Stimulated activated CD4-positive, alpha-beta T cell treated with anti-CD3 and anti-CD28 coated beads, Interleukin-4, amount 100 ng/mL, for 24 hours (primary cell): ENCODE data around the gene G6PC3.
"Not testable (repeated sequence)": the region's sequence is repeated elsewhere in the genome, so short reads cannot be mapped to it uniquely, and the experiment has no call there.

Experiments
- DNase-seq: peaks from one replicate; pipeline ENCODE4 v3.0.0-alpha.2; 2020

Gene G6PC3

GRCh38 chr17:44110823-44111633, 40.5 kb downstream of the G6PC3 start:
- DNase-seq, result peak; percentile 59

- no peak for DNase-seq
Measured at GRCh38 chr17:44111777-44112176, 41.2 kb downstream of the G6PC3 start.

DNA sequence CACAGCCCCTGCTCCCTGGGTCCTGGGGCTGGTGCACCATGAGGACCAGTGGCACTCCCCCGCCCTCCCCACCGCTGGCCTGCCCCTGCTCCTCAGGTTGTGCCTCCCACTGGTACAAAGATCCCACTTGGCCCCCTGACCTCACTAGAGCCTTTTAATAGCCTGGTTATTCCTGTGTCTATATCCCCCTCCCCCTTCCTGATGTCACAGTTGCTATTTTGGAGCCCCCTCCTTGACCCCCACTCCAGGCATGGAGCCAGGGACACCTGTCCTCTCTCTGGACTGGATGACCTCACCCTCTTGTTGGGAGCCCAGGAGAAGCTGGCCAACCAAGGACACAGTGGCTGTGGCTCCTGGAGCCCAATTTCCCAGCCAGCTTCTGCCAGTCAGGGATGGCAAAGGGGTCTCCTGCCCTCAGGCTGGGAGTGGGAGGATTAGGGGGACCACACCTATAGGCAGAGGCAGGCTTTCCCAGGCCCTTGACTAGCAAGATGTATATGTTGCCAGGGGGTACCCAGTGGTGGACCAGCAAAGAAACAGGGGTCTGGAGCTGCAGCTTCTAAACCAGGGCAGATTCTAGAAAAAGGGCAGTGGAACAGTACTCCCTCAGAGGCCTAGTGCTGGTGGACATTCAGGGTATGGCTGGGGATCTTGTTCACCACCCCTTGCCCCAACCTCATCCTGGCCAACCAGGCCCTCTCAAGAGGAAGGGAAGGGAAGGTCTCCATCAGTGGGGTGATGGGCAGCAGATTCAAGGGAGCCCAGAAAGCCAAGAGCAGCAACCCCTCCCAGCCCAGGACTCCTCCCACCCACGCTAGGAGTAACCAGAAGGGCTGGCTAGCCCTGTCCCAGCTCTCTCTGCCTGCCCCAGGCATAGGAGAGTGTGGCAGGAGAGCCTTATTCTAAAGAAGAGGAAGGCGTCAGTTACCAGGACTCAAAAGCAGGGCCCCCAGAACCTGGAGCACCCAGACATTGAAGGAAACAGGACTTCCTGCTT, 42.0 kb downstream of the G6PC3 start:
- no peak for DNase-seq

DNA sequence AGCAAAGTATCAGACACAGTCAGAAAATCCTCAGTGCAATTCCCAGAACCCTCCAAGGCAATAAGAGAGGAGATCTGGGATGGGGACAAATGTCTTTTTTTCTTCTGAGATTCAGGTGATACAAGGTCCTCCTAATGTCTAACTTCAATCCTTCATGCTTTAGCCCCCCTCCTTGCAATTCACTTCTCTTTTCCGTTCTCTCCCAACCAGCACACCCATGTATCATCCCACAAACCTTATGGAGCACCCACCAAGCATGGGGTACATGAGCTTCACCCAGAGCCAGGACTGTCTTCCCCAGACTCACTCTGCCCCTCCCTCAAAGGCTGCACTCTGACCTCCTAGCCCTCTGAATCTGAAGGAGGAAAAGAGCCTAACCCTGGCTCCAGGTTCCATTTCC, 42.8 kb downstream of the G6PC3 start:
- DNase-seq, result no peak

DNA sequence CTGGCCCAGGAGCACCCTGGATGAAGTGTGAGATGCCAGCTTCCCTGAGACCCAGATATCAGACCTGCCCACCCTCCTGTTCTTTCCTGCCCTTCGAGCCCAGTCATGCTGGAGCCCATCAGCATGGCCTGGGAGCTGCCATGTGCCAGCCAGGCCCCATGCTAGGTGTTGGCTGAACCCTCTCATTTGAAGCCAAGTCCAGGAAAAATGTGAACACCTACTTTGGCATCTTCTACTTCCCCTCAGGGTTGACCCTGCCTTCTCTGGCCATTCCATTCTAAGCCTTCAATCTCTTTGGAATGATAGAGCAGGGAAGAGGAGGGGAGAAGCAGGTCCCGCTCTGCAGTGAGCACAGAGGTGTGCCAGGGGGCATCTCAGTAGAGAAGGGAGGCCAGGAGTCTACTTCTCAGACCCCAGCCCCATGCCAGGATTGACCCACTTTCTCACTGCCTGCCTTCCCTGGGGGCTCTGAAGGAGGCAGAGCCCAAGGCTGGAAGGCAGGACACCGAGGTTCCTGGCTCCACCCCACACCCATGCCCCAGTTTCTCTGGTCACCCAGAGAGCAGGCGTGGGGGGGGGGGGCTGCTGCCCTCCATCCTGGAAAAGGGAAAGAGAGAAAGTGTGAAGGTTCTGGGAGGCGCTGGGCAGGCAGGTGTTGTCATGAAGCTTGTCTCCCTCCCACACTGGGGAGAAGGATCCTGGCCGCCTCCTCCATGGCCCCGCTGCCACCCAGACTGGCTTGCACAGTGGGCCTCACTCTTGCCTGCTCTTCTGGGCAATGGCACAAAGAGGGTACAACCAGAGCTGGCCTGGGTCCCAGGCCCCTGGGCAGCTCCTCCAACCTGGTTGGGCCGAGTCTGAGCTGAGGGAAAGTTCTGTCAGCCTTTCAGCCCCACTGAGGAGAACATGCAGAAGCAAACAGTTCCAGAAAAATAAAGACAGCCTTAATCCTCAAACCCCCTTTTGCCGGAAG, 43.6 kb downstream of the G6PC3 start:
- DNase-seq, result no peak

DNA sequence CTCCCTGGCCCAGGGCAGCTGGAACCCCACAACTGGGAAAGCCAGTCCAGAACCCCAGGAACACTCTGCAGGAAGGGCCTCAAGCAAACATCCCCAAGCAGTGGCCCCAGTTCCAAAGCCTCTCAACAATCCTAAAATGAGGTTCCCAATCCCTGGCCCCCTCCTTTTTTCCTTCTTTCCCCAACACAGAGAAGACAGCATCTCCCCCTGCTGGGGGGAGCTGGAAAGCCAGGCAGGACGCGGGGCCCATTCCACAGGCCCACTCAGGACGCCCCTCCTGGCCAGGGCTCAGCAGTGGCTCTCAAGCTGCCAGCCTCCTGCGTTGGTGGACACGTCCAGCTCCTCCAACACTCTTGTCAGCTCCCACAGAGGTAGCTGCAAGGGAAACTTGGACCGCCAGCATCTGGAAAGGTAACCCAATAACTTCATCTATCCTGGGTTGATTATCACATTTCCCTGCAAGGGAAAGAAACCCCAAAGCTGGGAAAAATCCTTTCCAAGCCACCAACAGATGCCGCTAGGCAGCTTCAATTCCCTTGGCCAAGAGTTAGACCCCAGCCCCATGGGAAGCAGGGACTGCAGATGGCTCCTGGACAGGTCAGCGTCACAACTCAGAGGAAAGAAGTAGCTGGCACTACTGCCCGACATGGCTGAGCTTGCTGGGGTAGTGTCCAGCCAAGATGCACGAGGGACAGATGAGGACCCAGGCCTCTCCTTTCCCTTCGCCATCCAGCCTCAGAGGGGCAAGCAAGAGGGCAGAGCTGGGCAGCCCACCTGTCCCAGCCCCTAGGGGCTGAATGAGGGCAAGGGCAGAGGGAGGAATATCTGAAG, 45.3 kb downstream of the G6PC3 start:
- peak; percentile 14 for DNase-seq

DNA sequence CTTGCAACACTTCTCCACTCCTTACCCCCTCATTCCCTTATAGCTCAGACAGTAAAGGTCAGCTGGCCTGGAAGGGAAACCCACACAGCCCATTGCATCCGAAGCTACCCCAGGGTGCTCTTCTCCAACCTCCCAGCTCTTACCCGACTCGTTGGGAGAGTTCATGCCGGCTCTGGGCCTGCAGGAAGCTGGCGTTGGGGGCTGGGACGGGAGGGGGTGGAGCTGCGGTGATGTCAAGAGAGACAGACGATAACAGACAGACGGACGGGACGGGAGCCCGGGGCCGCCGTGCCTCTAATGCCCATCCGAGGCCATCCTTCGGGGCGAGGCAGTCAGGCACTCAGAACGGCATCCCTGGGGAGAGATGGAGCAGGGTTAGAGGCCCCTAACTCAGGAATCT, 46.8 kb downstream of the G6PC3 start:
- DNase-seq, result no peak

DNA sequence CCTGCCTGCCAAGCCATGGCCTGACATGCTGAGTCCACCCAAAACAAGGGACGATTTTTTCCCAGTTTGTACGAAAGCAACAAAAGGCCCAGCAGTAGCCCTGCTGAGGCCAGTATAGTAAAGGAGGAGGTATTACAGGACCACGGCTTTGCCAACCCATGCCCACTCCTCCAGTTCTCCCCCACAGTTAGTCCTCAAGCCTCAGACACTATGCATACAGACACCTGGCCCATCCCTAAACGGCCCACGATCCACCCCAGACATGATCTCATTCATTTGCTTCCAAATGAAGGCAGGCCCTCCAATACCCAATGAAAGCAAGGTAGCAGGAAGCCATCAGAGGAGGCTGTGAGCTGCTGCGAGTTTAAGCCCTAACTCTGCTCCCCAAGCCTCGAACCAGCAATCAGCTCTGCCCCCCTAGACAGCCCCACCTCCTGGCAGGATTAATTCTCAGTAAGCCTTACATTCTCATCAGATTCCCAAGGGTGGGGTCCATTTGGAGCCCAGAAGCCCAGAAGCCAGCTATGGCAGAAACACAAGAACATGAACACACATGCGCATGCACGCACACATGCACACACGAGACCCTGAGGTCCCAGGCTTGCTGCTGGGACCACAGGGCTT, 48.0 kb downstream of the G6PC3 start:
- DNase-seq, result no peak

DNA sequence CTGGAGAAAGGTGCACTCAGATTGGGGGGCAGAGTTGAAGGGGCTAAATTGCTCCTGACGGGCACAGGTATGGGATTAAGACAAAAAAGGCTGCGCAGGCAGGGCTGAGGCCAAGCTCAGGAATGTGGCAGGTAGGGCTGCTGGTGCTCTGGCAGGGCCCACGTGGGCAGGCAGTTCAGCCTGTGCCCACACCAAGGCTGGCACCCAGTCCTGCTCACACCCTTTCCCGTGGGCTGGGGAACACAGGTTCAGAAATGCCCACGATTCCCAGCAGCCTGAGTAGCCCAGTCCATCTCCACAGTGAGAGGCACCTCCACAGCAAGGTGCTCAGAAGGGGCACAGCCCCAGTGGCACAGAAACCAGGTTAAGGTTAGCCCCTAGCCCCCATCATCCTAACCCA, 48.5 kb downstream of the G6PC3 start:
- no peak for DNase-seq

DNA sequence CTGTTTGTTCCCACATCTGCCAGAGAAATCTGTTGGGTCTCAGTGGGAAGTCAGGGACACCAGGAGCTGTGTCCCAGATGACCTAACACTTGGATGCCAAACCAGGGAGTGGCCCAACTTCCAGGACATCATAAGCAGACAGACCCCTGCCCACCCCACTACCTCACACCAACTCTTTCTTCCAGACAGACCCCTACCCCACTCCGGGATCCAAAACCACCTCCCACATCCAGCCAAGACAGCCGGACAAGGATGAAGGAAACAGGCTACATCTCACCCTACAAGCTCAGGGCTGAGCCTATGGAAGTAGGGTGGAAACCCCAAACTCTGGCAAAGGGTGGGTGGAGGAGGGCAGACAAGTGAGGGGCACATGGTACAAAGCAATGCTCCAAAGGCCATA, 49.3 kb downstream of the G6PC3 start:
- DNase-seq, result no peak

GRCh38 chr17:44120281-44120680, 49.7 kb downstream of the G6PC3 start:
- DNase-seq, result not testable (repeated sequence)

GRCh38 chr17:44120851-44121605, 50.5 kb downstream of the G6PC3 start:
- DNase-seq, result no peak

DNA sequence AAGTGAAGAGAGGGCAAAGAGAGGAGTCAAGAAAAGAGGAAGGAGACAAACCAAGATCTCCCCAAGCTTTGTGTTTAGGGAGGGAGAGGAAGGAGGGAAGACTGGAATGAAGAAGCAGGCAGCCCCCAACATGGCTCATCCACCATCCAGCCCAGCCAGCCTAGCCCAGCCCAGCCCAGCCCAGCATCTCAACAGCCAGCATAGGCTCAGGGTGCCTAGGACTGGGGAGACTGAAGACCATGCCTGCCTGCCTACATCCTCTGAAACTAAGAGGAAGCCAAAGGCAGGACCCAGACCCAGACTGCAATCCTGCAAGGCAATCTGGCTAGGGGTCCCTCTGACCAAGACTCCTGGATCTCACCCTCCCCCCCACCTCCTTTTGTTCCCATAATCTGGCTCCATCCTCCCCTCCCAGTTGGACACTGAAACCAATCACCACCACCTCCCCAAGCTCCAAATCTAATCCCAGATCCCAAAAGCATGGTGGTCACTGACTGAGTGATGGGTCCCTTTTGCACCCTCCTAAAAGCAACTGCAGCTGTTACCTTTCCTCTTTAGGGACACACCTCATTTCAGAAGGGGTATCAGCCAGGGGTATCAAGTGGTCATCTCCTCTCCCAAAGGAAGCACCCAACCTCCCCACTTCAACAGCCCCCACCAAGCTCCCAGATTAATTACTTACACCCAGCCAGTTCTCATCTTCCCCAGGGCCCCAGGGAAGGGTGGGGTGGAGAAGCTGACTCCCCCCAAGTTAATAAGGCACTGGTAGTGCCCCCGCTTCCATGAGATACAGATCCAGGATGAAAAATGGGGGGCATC, 51.7 kb downstream of the G6PC3 start:
- no peak for DNase-seq

DNA sequence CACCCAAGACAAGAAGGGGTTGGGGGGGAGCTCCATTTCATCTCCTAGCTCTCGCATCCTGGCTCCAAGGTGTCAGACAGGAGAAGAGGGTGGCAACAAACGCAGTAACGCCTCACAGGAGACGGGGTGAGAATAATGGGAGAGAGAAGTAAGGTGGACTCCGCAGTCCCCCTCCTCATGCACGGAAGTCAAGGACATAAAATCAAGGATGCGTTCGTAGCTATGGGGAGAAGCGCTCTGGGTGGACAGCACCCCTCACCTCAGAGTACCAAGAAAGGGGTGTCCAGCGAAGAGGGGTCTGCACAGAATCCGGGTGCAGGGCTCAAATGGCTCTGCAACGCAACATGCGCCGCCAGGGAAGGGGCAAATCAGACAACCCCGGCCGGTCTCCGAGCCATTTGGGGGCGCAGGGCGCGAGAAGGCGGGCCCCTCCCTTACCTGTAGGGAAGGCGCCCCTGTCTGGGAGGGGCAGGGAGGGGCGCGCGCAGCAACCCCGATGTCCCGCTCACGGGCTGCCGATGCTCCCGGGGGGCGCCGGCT, 52.4 kb downstream of the G6PC3 start:
- peak; percentile 21 for DNase-seq

DNA sequence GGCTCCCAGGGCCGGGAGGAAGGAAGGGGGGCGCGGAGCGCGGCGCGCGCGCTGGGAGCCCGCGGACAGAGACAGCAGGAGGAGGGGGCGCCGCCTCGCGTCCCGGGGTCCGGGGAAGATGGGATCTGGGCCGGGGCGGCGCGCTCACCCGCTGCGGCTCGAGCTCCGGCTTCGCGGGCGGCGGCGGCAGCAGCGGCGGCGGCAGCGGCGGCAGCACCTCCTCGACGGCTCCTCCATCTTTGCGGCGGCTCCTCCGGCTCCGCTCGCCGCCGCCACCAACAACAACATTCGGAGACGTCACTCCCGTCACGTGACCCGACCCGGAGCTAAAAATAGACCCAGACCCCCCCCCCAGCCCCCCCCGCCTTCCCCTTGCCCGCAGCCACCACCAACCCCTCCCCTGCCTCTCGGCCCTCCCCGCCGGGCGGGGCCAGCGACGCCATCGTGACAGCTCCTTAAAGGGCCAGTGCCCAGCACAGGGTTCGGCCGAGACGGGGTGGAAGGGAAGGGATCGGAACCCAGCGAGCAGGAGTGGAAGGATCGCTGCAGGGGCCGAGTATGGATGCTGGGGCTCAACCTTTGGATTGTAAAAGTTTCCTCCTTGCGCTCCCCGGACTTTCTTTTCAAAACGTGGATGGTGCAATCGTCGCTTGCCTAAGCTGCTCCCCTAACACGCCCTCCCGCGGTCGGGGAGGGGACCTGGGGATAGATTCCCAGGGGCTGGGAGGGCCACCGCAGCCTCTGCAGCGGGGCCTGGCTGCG, 53.0 kb downstream of the G6PC3 start, which contains the start of gene HDAC5:
HDAC5 (minus strand) TSS at position 286 of the 762 bp plus-strand sequence. CDS start 6,126 bp downstream, outside the sequence.
- DNase-seq, result peak; percentile 97

DNA sequence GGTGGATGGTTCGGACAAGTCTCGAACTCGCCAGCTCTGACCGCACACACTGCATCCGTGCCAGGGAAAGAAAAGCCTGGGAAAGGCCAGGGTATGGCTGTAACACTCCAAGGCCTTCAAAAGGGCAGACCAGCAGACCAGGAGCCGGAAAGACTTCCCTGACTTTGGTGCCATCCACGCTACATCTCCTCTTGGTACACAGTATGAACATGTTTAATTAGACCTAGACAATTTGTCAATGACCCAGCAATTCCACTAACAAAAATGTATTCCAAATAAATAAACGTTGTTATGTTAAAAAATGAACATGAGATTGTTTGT, 53.5 kb downstream of the G6PC3 start:
- no peak for DNase-seq
